SU-DHL-6 (cell line): ENCODE results near the gene TPRX1.
"Not testable (repeated sequence)": the region's sequence is repeated elsewhere in the genome, so short reads cannot be mapped to it uniquely, and the experiment has no call there.

ENCODE experiments used
- CTCF ChIP-seq: fragments of 200-600 bp; sonication (generic); IDR thresholded peaks from one replicate; pipeline ENCODE4 v1.5.1; 2017; ENCODE audit warnings: antibody characterized with exemption, mild to moderate bottlenecking, low read length, moderate library complexity; ENCODE audit not compliant: insufficient read depth, poor library complexity, severe bottlenecking
- EZH2phosphoT487 ChIP-seq: fragments of 200-600 bp; sonication (generic), shearing (Covaris generic); conservative IDR thresholded peaks from 2 replicates; pipeline ENCODE4 v1.6.1; 2018; ENCODE audit warnings: mild to moderate bottlenecking, antibody characterized with exemption, low read length, moderate library complexity, mixed read lengths

DNA sequence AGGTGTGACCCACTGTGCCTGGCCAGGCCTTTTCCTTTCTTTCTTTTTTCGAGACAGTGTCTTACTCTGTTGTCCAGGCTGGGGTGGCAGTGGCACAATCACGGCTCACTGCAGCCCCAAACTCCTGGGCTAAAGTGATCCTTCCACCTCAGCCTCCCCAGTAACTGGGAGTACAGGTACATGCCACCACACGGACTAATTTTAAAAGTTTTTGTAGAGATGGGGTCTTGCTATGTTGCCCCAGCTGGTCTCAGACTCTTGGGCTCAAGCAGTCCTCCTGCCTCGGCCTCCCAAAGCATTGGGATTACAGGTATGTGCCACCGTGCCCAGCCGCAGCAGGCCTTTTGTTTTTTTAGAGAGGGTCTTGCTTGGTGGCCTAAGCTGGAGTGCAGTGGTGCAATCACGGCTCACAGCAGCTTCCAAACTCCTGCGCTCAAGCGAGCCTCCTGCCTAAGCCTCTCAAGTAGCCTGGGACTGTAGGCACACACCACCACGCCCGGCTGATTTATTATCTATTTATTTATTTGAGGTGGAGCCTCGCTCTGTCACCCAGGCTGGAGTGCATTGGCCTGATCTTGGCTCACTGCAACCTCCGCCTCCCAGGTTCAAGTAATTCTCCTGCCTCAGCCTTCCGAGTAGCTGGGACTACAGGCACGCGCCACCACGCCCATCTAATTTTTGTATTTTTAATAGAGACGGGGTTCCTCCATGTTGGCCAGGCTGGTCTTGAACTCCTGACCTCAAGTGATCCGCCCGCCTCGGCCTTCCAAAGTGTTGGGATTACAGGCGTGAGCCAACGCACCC, 26.9 kb downstream of the TPRX1 start:
- not testable (repeated sequence) for TF ChIP-seq CTCF, EZH2phosphoT487
